HG03469 (cell line): Measurements from ENCODE around the gene ACP1.
A peak's percentile ranks its signal among the peaks of the same experiment; 100 is the strongest.

ENCODE experiments used
- ATAC-seq: cut with Tn5 transposase; IDR thresholded peaks from one replicate; pipeline ENCODE4 v1.9.1; 2021; ENCODE audit warnings: mild to moderate bottlenecking, moderate library complexity, moderate number of reproducible peaks; ENCODE audit not compliant: unreplicated experiment

Gene ACP1

DNA sequence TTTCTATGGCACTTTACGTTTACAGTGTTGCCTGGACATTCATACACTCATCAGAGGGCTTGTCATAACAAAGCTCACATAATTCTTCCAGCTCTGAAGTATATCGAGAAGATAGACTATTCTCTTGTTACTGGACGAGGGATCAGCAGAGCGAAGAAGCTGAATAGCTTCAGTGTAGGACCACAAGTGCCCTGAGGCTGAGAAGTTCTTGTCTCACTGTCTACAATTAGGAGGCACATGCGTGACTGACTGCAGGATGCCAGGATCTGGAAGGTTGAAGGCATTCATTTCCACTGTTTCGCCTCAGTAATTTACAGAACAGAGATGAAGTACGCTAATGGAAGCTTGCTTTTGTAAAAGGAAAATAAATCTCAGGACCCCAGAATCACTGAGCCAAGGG is 10.5 kb upstream of the ACP1 start:
- ATAC-seq = no peak

DNA sequence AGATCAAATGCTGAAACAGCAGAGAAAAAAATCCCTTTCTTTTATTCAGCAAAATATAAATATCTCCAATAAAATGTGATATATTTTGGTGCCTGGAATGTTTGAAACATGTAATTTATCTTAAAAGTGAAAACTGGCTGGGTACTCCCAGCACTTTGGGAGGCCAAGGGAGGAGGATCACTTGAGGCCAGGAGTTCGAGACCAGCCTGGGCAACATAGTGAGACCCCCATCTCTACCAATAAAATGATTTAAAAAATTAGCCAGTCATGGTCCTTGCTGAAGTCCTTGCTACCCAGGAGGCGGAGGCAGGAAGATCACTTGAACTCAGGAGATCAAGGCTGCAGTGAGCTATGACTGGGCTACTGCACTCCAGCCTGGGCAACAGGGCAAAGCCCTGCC is 9.6 kb upstream of the ACP1 start:
- no peak for ATAC-seq

DNA sequence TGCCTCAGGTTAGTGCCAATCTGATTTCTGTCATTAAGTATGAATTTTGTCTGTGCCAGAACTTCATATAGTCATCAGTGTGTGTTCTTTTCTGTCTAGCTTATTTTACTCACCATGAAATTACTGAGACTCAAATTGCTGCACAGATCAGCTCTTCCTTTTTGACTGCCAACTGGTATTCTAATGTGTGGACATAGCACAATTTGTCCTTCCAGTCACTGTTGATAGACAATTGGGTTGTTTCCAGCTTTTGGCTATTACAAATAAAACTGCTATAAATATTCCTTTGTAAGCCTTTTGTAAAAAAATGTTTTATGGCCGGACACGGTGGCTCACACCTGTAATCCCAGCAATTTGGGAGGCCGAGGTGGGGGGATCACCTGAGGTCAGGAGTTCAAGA is 8.7 kb upstream of the ACP1 start:
- ATAC-seq = no peak

DNA sequence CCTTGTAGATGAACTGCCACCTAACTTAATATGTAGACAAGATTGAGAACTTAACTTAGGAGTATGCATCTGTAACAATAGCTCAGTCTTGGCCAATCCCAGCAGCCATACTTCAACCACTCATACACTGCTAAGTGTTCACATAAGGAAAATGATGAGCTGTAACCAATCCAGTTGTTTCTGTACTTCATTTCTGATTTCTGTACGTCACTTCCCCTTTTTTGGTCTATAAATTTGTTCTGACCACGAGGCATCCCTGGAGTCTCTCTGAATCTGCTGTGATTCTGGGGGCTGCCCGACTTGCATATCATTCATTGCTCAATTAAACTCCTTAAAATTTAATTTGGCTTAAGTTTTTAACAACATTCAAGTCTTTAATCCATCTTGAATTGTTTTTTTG is 7.3 kb upstream of the ACP1 start:
- no peak for ATAC-seq

DNA sequence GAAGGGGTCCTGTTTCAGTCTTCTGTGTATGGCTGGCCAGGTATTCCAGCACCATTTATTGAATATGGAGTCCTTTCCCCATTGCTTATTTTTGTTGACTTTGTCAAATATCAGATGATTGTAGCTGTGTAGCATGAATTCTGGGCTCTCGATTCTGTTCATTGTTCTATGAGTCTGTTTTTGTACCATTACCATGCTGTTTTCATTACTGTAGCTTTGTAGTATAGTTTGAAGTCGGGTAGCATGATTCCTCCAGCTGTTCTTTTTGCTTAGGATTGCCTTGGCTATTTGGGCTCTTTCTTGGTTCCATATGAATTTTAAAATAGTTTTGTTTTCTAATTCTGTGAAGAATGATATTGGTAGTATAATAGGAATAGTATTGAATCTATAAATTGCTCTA is 6.9 kb upstream of the ACP1 start:
- no peak for ATAC-seq

DNA sequence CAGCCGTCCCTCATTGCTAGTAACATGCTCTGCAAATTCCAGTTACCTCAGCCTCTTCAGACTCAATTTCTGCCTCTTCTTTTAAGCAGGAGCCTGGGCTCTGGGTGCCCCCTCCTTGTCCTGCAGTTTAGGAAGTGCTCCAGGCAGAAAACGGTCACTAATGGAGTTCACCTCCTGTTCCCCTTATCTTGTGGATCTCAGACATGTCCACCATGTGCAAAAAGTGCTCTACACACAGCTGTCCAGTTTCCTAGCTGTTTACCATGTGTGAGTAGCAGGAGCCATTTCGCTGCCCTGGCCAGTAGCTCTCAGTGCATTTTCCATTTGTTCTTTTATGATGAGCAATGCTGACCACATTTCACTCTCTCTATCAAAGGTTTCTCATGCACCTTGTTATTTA is 5.8 kb upstream of the ACP1 start:
- ATAC-seq = no peak

DNA sequence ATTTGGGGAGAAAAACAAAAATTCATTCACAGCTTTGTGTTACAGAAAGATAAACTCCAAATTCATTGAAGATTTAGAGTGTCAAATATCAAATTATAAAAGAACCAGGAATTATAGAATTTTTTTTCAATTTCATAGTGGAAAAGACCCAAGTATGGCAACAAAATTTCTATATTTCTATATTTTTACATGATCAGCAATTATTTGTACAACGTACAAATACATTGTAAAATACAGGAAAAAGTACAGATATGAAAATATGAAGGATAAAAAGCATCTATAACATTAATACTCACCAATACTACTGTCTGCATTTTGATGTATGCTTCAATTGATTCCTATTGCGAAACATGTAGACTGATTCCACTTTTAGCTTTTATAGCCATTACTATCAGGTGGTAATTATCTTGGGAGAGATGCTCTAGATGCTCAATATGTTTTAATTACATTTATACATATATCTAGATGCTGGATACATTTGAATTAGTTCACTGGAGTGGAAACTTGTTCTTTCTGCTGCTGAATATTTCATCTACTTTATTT is 4.9 kb upstream of the ACP1 start:
- no peak for ATAC-seq

DNA sequence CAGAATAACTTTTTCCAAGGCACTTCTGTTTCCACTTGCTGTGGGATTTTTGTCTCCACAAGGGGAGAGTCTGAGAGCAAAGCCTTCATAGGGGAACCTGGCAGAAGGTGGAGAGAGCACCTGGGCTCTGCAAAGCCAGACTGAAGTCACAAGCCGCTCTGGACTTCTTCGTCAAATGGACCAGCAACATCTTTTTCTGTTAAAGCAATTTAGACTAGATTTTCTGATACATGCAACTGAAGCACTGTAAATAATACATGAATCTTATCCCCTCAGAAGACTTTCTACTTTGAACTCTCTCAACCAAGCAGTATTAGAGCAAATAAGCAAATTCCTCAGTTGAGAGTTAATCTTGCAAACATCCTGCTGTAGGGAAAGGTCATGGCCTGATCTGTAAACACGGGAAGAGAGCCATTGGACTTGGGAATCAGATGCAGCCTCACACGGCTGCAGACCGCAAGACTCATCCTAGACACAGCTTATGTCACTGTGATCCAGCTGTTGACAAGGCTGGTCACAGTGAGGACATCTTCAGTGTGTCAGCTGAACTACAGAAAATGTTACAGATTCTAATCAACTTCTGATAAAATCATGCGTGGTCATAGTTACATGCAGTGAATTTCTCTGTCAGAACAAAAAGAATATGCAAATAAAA is 4.1 kb upstream of the ACP1 start:
- ATAC-seq = no peak

DNA sequence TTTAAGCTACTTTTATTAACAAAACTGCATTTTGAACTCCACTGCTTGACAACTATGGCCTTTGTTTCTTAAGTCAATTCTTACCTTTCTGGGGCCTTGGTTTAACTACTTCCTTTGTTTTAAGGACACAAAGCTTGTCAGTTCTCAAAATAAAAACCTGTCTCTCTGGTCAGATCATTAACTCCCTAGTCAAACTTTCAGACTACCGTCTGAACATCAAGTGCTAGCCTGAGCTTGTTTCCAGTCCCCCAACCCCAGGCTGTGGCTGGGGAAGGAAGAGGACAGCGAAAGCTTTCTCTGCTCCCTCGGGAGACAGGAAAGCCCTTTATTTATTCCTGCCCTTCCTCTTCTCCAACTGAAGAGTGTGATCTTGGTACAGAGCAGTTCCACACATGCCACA is 2.6 kb upstream of the ACP1 start:
- no peak for ATAC-seq

DNA sequence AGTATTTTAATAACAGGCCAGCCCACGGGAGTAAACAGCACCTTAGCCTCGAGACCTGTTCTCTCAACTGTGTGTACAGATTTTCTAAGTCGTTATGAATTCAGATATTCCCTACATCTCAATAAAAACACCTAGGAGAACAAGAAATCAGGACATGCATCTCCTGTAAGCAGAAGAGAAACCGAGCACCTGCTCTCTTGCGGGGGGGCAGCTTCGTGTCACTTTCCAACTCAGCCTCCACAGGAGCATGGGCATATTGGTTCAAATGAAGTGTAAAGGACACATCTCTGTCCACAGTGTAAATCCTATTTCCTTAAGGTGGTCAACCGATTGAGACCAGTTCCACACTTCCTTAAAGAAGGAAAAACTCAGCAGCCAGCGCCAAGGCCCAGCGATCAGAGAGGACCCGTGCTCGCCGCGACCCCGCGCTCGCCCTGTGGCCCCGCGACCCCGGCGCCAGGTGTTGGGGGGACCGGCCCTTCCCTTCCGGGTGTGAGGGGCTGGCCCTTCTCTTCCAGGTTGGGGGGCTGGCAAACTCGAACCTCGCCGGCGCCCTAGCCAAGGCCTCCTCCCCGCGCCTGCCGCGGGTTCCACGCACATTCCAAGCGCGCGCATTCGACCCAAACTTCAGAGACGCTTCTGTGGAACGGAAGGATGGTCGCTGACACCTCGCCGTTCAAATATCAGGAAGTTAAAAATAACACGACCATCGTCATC is 1.6 kb upstream of the ACP1 start:
- ATAC-seq = no peak

DNA sequence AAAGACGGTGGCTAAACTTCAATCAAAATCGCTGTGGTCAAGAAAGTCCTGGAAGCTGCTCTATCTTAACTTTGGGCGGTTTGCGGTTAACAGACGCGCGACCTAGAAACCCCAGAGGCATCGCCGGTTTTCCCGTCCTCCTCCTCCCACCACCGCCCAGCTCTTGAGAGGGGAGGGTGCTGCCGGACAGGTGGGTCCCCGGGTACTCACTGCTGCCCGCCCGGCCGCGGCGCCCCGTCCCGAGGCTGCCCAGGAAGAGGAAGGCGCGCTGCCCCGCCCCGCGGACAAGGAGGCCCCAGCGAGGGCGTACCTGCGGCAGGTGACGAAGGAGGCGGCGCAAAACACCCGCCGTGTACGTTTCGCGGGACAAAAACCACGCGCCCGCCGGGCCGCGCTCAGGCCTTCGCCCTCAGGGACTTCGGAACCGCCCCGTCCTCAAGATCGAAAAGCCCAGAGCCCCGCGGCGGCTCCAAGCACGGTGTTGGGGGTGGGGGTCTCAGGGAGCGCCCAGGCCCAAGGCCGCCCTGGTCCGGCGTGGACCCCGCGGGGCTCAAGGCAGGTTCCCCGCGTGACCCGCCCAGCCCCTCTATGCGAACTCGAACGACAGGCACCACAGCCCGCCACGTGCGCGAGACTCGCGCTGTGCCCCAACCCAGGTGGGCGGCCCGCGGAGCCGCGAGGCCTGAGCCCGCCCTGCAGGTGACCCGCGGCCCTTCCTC is 814 bp upstream of the ACP1 start, which contains the start of gene SH3YL1:
TSS of gene SH3YL1 (minus strand) at position 259 of the 719 bp plus-strand sequence. CDS start at position 211, 48 bp downstream.
- ATAC-seq = peak; percentile 2

DNA sequence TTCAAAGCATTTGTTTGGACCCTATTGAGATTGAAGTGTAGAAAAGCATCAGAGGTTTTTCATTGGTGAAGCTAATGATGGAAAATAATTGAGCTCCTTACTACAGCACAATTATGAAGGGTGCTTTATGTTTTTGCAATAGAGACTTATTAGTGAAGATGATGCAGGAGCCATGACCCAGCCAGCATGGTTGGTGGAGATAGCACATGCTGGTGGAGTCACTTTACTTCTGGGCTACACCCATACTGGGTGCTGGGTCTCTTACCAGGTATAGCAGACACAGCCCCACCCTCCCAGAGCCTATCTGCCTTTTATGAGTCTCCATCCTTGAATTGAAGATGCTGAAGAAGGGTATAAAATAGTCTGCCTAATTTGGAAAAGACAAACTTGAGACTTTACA is 3.6 kb downstream of the ACP1 start:
- no peak for ATAC-seq

DNA sequence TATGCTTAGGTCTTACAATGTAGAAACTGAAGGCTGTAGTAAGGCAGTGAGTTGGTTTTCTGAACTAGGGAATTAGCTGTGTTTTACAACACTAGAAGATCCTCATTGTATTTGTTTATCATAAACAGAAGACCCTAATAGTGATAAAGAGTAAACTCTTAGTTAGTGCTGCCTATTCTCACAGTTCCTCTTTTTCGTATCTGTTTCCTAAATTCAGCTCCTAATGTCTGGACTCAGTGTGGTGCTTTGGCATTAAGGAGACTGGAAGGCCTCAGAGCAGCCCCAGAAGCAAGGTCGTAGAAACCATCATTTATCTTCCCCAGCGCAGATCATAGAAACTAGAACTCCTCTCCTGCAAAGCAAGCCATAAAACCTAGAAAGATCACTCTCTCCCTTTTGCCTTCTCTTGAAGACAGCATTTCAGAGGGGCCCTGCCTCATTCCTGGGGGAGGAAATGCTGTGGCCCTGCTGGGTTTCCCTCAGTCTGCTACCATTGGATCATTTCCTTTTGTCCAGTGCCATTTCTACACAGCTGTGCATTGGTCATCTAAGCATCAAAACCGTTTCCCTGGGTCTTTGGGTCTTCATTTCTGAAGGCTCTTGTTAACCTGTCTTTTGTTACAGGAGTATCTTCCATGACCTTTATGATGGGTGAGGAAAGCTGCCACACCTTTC is 4.7 kb downstream of the ACP1 start:
- ATAC-seq = no peak

DNA sequence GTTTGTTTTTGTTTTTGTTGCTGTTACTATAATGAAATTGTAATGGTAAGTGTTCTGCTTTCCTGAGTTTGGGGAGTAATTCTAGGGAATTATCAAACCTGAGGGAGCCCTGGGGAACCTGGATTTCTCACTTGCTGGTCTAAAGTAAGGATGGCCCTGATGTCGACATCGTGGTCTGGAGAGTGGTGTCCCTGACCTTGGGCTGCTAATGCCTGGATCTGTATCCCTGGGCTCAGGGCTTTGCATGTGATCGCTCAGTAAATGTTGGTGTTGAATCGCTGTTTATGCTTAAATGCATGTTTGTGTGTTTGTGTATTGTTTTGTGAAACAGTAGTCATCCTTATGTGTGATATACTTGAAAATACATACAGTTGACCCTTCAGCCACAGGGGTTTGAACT is 6.1 kb downstream of the ACP1 start:
- ATAC-seq = no peak

DNA sequence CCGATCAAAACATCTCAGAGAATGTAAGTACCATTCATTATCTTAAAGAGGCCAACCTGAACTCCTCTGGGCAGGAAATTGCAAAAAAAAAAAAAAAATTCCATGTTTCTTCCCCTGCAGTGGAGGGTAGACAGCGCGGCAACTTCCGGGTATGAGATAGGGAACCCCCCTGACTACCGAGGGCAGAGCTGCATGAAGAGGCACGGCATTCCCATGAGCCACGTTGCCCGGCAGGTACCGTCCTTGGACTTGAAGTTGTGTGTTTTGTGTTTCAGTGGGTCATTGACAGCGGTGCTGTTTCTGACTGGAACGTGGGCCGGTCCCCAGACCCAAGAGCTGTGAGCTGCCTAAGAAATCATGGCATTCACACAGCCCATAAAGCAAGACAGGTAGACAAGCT is 7.2 kb downstream of the ACP1 start:
- ATAC-seq = no peak

DNA sequence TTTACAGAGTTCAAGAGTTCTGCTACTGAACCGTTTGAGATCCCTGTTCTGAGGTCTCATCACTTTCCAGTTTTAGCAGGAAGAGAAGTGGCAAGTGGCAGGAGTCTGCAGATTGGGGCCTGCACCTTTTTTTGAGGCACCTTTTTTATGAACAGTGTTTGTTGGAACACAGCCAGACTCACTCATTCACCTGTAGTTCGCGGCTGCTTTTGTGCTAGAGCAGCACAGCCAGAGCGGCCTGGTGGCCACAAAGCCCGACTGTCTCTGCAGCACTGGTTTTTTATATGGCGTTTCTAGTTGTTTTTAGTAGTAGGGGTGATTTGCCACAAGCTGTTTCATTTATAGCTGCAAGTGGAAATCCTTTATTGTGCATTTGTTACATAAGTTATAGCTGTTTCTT is 8.6 kb downstream of the ACP1 start:
- ATAC-seq = no peak

DNA sequence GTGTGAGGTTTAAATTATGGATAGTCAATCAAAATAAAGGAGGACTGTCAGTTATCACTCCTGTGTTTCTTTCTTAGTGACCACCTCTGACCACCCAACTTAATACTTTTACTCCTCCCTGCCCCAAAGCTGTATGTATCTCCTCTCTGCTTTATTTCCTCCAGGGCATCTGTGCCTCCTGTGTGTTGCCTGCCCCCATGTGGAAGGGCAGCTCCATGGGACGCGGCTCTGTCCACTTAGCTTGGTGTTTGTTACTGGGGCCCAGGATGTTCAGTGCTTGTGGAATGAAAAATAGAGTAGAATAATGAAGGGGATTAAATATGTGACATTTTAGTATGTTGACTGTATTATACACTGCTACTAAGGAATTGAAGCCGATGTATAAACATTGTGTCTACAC is 9.8 kb downstream of the ACP1 start:
- ATAC-seq = no peak

DNA sequence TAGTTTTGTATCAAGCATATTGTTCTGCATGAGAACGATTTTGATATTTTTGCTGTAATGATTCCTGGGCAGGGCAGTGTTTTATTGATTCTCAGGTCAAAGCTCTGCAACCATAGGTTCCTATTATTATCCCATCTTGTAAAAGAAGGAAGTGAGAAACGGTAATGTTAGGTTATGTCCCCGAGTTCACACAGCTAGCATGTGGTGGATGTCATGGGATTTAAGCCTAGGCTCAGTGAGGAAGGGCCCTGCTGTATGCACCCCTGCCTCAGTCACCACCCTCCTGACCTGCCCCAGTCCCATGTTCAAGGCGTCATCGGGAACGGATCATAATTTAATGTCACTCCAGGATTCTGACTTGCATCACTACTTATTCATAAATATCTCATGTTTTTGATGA is 10.7 kb downstream of the ACP1 start:
- peak; percentile 92 for ATAC-seq

DNA sequence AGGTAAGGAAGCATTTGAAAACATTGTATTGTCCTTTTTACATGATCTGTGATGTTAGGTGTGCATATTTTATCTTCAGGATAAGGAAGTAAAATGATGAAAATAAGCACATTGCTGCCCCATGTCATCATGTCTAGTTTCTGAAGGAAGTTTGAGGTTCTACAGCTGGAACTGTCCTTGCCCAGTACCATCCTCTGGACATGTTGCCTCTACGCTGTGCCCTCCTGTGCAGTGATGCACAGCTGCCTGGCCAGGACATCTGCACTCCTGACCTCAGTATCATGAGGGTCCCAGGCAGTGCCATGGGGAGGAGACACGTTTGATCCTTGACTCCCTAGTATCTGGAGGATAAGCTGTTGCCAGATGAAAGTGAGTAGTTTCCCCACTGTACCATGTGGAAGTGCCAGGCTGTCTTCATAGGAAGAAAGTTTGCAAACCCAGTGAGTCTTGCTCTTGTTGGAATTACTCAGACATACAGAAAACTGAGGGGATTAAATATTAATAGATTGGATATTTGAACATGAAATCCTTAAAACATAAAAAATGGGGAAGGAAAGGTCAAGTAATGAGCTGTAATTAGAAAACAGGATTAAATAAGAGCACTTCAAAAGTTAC is 13.7 kb downstream of the ACP1 start:
- no peak for ATAC-seq

DNA sequence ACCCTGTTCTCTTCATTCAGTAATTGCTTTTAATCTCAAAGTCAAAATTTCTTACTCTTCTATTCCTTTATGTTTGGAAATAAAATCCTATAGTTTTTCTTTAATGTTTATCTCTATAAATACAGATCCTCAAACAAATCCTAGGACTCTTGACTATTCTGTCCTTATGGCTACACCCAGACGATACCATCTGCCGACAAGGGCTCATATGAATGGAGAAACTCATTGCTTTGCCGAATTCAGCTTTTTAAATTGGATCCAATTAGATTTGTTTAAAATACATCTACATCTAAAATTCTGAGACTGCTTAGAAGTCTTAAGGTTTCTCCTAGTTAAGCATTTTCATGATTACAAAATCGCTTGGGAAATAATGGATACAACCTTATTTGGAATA is 14.2 kb downstream of the ACP1 start:
- ATAC-seq = no peak

DNA sequence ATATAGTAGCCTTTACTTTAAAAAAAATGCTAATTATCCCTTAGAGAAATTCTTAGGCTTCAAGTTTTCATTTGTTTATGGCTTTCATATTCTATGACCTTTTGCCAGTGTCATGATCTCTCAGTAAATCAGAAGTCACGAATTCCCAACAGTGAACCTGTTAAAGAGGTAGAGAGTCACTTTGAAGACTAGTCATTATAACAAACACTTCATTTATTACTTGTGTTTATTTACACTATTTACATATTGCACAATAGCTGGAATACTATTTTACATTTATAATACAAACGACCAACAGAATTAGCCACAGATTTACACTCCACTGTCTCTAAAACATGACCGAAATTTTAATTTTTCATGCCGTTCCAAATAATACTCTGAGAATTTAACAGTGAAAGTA is 14.6 kb downstream of the ACP1 start:
- no peak for ATAC-seq
